ENCODE measurements around the gene MROH8.
"Not testable (repeated sequence)": the region's sequence is repeated elsewhere in the genome, so short reads cannot be mapped to it uniquely, and the experiment has no call there.

Gene MROH8

GRCh38 chr20:37072293-37073196 is 106.8 kb downstream of the MROH8 start:
- Mint-ChIP-seq H3K27me3 (no peaks in the 10 kb centered on the region), H3K4me3 (no peak overlapping the region), H3K27ac (peak overlapping the region; percentile 93), H3K36me3 (peaks cover 48% of the 10 kb centered on the region), H3K9me3 (peaks cover 5% of the 10 kb centered on the region), H3K4me1 (peaks cover 48% of the 10 kb centered on the region)
- peak; percentile 36 for DNase-seq
- CTCF ChIA-PET = interaction anchor here (1.0 kb wide), 1 partner anchor 56 kb away, joined by 3 read pairs; no protein-coding TSS in a partner anchor

GRCh38 chr20:37071481-37071911 is 107.9 kb downstream of the MROH8 start:
- Mint-ChIP-seq H3K4me1 (peaks cover 43% of the 10 kb centered on the region), H3K4me3 (peak overlapping the region; percentile 10), H3K36me3 (peaks cover 50% of the 10 kb centered on the region), H3K27ac (peak overlapping the region; percentile 93), H3K27me3 (no peaks in the 10 kb centered on the region), H3K9me3 (peaks cover 5% of the 10 kb centered on the region)
- CTCF ChIA-PET = no interaction called here
- peak; percentile 54 for DNase-seq

GRCh38 chr20:37069563-37069962 is 109.8 kb downstream of the MROH8 start:
- CTCF ChIA-PET, DNase-seq, H3K4me3 Mint-ChIP-seq, H3K9me3 Mint-ChIP-seq, H3K27me3 Mint-ChIP-seq, H3K27ac Mint-ChIP-seq: not testable (repeated sequence)
- peaks cover 57% of the 10 kb centered on the region for H3K36me3 Mint-ChIP-seq
- H3K4me1 Mint-ChIP-seq = peaks cover 36% of the 10 kb centered on the region

GRCh38 chr20:37066168-37066567 is 113.2 kb downstream of the MROH8 start:
- Mint-ChIP-seq H3K4me1 (peaks cover 4% of the 10 kb centered on the region), H3K9me3 (no peaks in the 10 kb centered on the region), H3K36me3 (peaks cover 38% of the 10 kb centered on the region), H3K27ac (no peak overlapping the region), H3K4me3 (no peak overlapping the region), H3K27me3 (no peaks in the 10 kb centered on the region)
- CTCF ChIA-PET = no interaction called here
- DNase-seq = no peak

- peaks cover 71% of the 10 kb centered on the region for H3K36me3 Mint-ChIP-seq
- peaks cover 3% of the 10 kb centered on the region for H3K4me1 Mint-ChIP-seq
- no peak for DNase-seq
- CTCF ChIA-PET = interaction anchor here (0.7 kb wide), 1 partner anchor 36 kb away, joined by 3 read pairs; no protein-coding TSS in a partner anchor
- no peaks in the 10 kb centered on the region for H3K27me3 Mint-ChIP-seq
- no peak overlapping the region for H3K27ac Mint-ChIP-seq
- no peak overlapping the region for H3K4me3 Mint-ChIP-seq
- H3K9me3 Mint-ChIP-seq = no peaks in the 10 kb centered on the region
Observed at GRCh38 chr20:37055276-37055675, 124.1 kb downstream of the MROH8 start.

- no peak for DNase-seq
- Mint-ChIP-seq H3K36me3 (peaks cover 71% of the 10 kb centered on the region), H3K4me3 (no peak overlapping the region), H3K27me3 (no peaks in the 10 kb centered on the region), H3K9me3 (no peaks in the 10 kb centered on the region), H3K27ac (peak overlapping the region; percentile 31), H3K4me1 (peaks cover 3% of the 10 kb centered on the region)
- CTCF ChIA-PET = no interaction called here
Observed at GRCh38 chr20:37053230-37053950, 126.0 kb downstream of the MROH8 start.

Measured in activated naive CD4-positive, alpha-beta T cell treated with anti-CD3 and anti-CD28 coated beads, Interleukin-2, amount 10 ng/mL, durations not matched to agents 7 days and 5 days (primary cell).